GM18873 (cell line): ENCODE data around the gene PRDM12.

Experiments
- ATAC-seq: cut with Tn5 transposase; IDR thresholded peaks from one replicate; pipeline ENCODE4 v1.9.1; 2021; ENCODE audit warnings: mild to moderate bottlenecking, moderate library complexity, moderate number of reproducible peaks; ENCODE audit not compliant: unreplicated experiment, low FRiP score

PRDM12 gene

GRCh38 chr9:130713286-130713960 lies 49.0 kb downstream of the PRDM12 start:
- ATAC-seq, result no peak

GRCh38 chr9:130714586-130715110 lies 50.3 kb downstream of the PRDM12 start:
- no peak for ATAC-seq

- ATAC-seq, result no peak
Measured at GRCh38 chr9:130715270-130715669, 50.9 kb downstream of the PRDM12 start.

GRCh38 chr9:130718562-130718961 lies 54.2 kb downstream of the PRDM12 start:
- no peak for ATAC-seq

GRCh38 chr9:130720762-130721161 lies 56.4 kb downstream of the PRDM12 start:
- no peak for ATAC-seq

GRCh38 chr9:130728721-130729120 lies 64.3 kb downstream of the PRDM12 start:
- no peak for ATAC-seq

- no peak for ATAC-seq
Measured at GRCh38 chr9:130729145-130729544, 64.8 kb downstream of the PRDM12 start.

- no peak for ATAC-seq
Measured at GRCh38 chr9:130731355-130731754, 67.0 kb downstream of the PRDM12 start.

- ATAC-seq, result no peak
Measured at GRCh38 chr9:130732136-130732535, 67.7 kb downstream of the PRDM12 start.
